Liver (tissue), 9 donors: Measurements from ENCODE around the gene WIPI1. TPM values are rescaled to one million over a fixed set of nuclear protein-coding genes. Genes with fewer than 3 reads are reported as not detected.
"Not testable (repeated sequence)": the region's sequence is repeated elsewhere in the genome, so short reads cannot be mapped to it uniquely, and the experiment has no call there.

Experiments
- DNase-seq: peaks from one replicate; pipeline ENCODE4 v3.0.0-alpha.2; 2017; ENCODE audit warnings: low spot score
- H3K27ac ChIP-seq, 2 donors: one replicate each; pipeline ENCODE4 v1.7.0; 2013; ENCODE audit warnings: inconsistent platforms in 2 of 2, low read length in 2 of 2, control low read depth in 1 of 2, low read depth in 1 of 2, mild to moderate bottlenecking in 1 of 2
- H3K27me3 ChIP-seq, 4 donors: one replicate each; pipeline versions ENCODE4 v1.6.1 to v1.7.0; 2013; ENCODE audit warnings: low read length in 3 of 4, inconsistent platforms in 1 of 4, mild to moderate bottlenecking in 1 of 4, moderate library complexity in 1 of 4; ENCODE audit not compliant: control insufficient read depth in 4 of 4, insufficient read depth in 4 of 4
- H3K36me3 ChIP-seq, 4 donors: one replicate each; pipeline versions ENCODE4 v1.6.1 to v1.7.0; 2013; ENCODE audit warnings: low read length in 3 of 4, mild to moderate bottlenecking in 3 of 4, low read depth in 1 of 4, moderate library complexity in 1 of 4; ENCODE audit not compliant: control insufficient read depth in 4 of 4, insufficient read depth in 3 of 4
- H3K4me1 ChIP-seq, 4 donors: one replicate each; pipeline versions ENCODE4 v1.6.1 to v1.7.0; 2013; ENCODE audit warnings: low read length in 3 of 4, mild to moderate bottlenecking in 3 of 4, moderate library complexity in 1 of 4; ENCODE audit not compliant: control insufficient read depth in 4 of 4, insufficient read depth in 4 of 4
- H3K4me3 ChIP-seq, 3 donors: one replicate each; pipeline versions ENCODE4 v1.6.1 to v1.7.0; 2013; ENCODE audit warnings: low read length in 3 of 3, control low read depth in 1 of 3, low read depth in 1 of 3, mild to moderate bottlenecking in 1 of 3
- H3K9ac ChIP-seq, 2 donors: one replicate each; pipeline ENCODE4 v1.7.0; 2013; ENCODE audit warnings: low read length in 2 of 2, mild to moderate bottlenecking in 2 of 2, moderate library complexity in 2 of 2, control low read depth in 1 of 2, low read depth in 1 of 2
- H3K9me3 ChIP-seq, 4 donors: one replicate each; pipeline versions ENCODE4 v1.6.1 to v1.7.0; 2013; ENCODE audit warnings: low read length in 3 of 4; ENCODE audit not compliant: control insufficient read depth in 4 of 4
- ATF3 ChIP-seq: IDR thresholded peaks from 2 replicates; pipeline ENCODE4 v1.6.1; 2016; ENCODE audit warnings: antibody characterized with exemption
- CTCF ChIP-seq: fragments of 150-350 bp; IDR thresholded peaks from 2 replicates; pipeline ENCODE4 v1.5.1; 2017; ENCODE audit warnings: improper control_type of control experiment, low read depth, low read length; ENCODE audit not compliant: missing input control
- EGR1 ChIP-seq, 2 donors: IDR thresholded peaks; 2 replicates each; pipeline ENCODE4 v1.6.1; 2016 to 2018; ENCODE audit warnings: antibody characterized with exemption in 2 of 2, low read depth in 2 of 2
- GABPA ChIP-seq, 2 donors: IDR thresholded peaks in 1 of 2; conservative IDR thresholded peaks in 1 of 2; 2 replicates each; pipeline ENCODE4 v1.6.1; 2016; ENCODE audit warnings: antibody characterized with exemption in 2 of 2, mild to moderate bottlenecking in 1 of 2, moderate library complexity in 1 of 2
- HNF4A ChIP-seq, 2 donors: conservative IDR thresholded peaks; 2 replicates each; pipeline ENCODE4 v1.6.1; 2016; ENCODE audit warnings: antibody characterized with exemption in 2 of 2, mild to moderate bottlenecking in 2 of 2
- HNF4G ChIP-seq: IDR thresholded peaks from 2 replicates; pipeline ENCODE4 v1.6.1; 2016; ENCODE audit warnings: antibody characterized with exemption
- JUND ChIP-seq, 2 donors: IDR thresholded peaks; 2 replicates each; pipeline ENCODE4 v1.6.1; 2016; ENCODE audit warnings: antibody characterized with exemption in 2 of 2
- NR2F2 ChIP-seq: IDR thresholded peaks from 2 replicates; pipeline ENCODE4 v1.6.1; 2016; ENCODE audit warnings: antibody characterized with exemption
- SP1 ChIP-seq: IDR thresholded peaks from 2 replicates; pipeline ENCODE4 v1.6.1; 2018; ENCODE audit warnings: antibody characterized with exemption, mild to moderate bottlenecking
- WGBS: extraction: QIAGEN DNeasy Blood & Tissue Kit; methylation state at CpG from one replicate; pipeline ENCODE4 v1.1.7; 2013; 5-methylcytosine and 5-hydroxymethylcytosine counted together
- polyA plus RNA-seq, 2 donors: library from polyadenylated mRNA; stranded (reverse) in 1 of 2; unstranded in 1 of 2; fragments of 200-250 nt in 1 of 2; fragments of >200 nt in 1 of 2; fragmentation: Nextera tagmentation in 1 of 2; extraction: Ambion mirVana in 1 of 2; gene quantifications; one replicate each; pipeline versions ENCODE4 v1.2.1 to v1.2.3, GENCODE V29; 2013 to 2015
- total RNA-seq, 2 donors: library from RNA; depleted of rRNA; stranded (reverse); fragments of >200 nt; gene quantifications; one replicate each; pipeline ENCODE4 v1.2.3, GENCODE V29; 2014
- donor health status: healthy.
- donor health status: healthy.
- donor health status: healthy.
- donor health status: healthy.
- donor health status: healthy.

The WIPI1 gene
- total and polyA plus RNA-seq, 4 donors = 21.1 to 48.6 (median 29.8) TPM

GRCh38 chr17:68417317-68417716 lies 40.0 kb downstream of the WIPI1 start:
- Histone ChIP-seq H3K27ac (no peak overlapping the region), H3K4me1 (peaks cover 0 to 1% (median 0%) of the 10 kb centered on the region in 4 donors), H3K27me3 (no peaks in the 10 kb centered on the region), H3K9ac (no peak overlapping the region), H3K36me3 (peaks cover 0 to 17% (median 3%) of the 10 kb centered on the region in 4 donors), H3K4me3 (no peak overlapping the region), H3K9me3 (no peaks in the 10 kb centered on the region)
- no peak for TF ChIP-seq HNF4G
- no peak for TF ChIP-seq CTCF
- no peak for TF ChIP-seq EGR1 (IDR thresholded peaks at IDR 0.05; ENCODE audit: low read depth in 2 of 2)
- no peak for TF ChIP-seq NR2F2
- no peak for TF ChIP-seq GABPA (IDR thresholded peaks at IDR 0.05 in 1 of 2, conservative IDR thresholded peaks at IDR 0.05 in 1 of 2)
- TF ChIP-seq ATF3 = no peak
- no peak for TF ChIP-seq JUND (IDR thresholded peaks at IDR 0.05)
- TF ChIP-seq SP1 = no peak
- TF ChIP-seq HNF4A (conservative IDR thresholded peaks at IDR 0.05) = no peak
- DNase-seq = no peak
- WGBS = 100% methylated on average over 3 of the region's 3 CpGs

- DNase-seq, H3K9ac ChIP-seq, H3K27me3 ChIP-seq, H3K9me3 ChIP-seq, H3K4me1 ChIP-seq, H3K27ac ChIP-seq, H3K4me3 ChIP-seq, H3K36me3 ChIP-seq: not testable (repeated sequence)
Measured at GRCh38 chr17:68414901-68415300, 42.4 kb downstream of the WIPI1 start.

- not testable (repeated sequence) for H3K9ac ChIP-seq, H3K4me1 ChIP-seq, H3K36me3 ChIP-seq, DNase-seq, H3K27ac ChIP-seq, H3K9me3 ChIP-seq, H3K27me3 ChIP-seq
- H3K4me3 ChIP-seq = peak overlapping the region in 1 of 3 donors; percentile 23
- 5% methylated on average over 33 of the region's 34 CpGs for WGBS
Measured at GRCh38 chr17:68413597-68414560, 43.4 kb downstream of the WIPI1 start.

- H3K4me1 ChIP-seq, H3K4me3 ChIP-seq, DNase-seq, H3K9me3 ChIP-seq, H3K27me3 ChIP-seq, H3K36me3 ChIP-seq, H3K9ac ChIP-seq, H3K27ac ChIP-seq: not testable (repeated sequence)
- 69% methylated on average over 1 of the region's 1 CpG for WGBS
Measured at GRCh38 chr17:68407656-68408055, 49.6 kb downstream of the WIPI1 start.

- WGBS = 95% methylated on average over 5 of the region's 5 CpGs
- H3K27me3 ChIP-seq, H3K9ac ChIP-seq, DNase-seq, H3K4me1 ChIP-seq, H3K36me3 ChIP-seq, H3K27ac ChIP-seq, H3K4me3 ChIP-seq, H3K9me3 ChIP-seq: not testable (repeated sequence)
Measured at GRCh38 chr17:68403837-68404236, 53.5 kb downstream of the WIPI1 start.
